Endothelial cell of umbilical vein (primary cell): ENCODE measurements around the gene NHSL2. TPM values are rescaled to one million over a fixed set of nuclear protein-coding genes. Genes with fewer than 3 reads are reported as not detected.

Experiments used
- BruUV-seq: library from RNA; stranded (reverse); fragments of 400-500 nt; replicated peaks from 2 replicates; lab custom pipeline; 2021; lab: Mats Ljungman, UMichigan
- CTCF ChIA-PET: fragments of 300-600, 350-600 bp; sonication (Branson Sonifier 250); formaldehyde crosslinking; loops from one replicate; lab custom pipeline; 2021; ENCODE audit warnings: antibody characterized with exemption, inconsistent platforms; lab: Charles Lee
- POLR2A ChIA-PET: fragments of 300-600, 350-600 bp; sonication (Branson Sonifier 250); formaldehyde crosslinking; loops from one replicate; lab custom pipeline; 2021; ENCODE audit warnings: antibody characterized with exemption, inconsistent platforms; lab: Charles Lee
- DNase-seq: peaks from one replicate; pipeline ENCODE4 v3.0.0-alpha.2; 2011; ENCODE audit warnings: low read depth, low spot score
- FAIRE-seq: peaks from 2 replicates; lab custom pipeline; 2011; peaks lifted over from hg19 to GRCh38; lab: Jason Lieb, UNC
- H2AFZ ChIP-seq: 2 replicates; pipeline ENCODE4 v1.6.0; 2012; ENCODE audit warnings: low read depth, low read length, control low read depth, inconsistent platforms
- H3K27ac ChIP-seq: 2 replicates; pipeline ENCODE4 v1.5.1; 2011; ENCODE audit warnings: low read depth, mild to moderate bottlenecking, control low read depth, low read length, moderate library complexity; ENCODE audit not compliant: insufficient read depth
- H3K27me3 ChIP-seq, 2 experiments: 2 replicates each; pipeline versions ENCODE4 v1.6.0 to v1.6.1; 2011; ENCODE audit warnings: low read length in 2 of 2, mixed read lengths in 1 of 2; ENCODE audit not compliant: control insufficient read depth in 2 of 2, insufficient read depth in 2 of 2
- H3K36me3 ChIP-seq, 2 experiments: 2 replicates in 1 of 2; 3 replicates in 1 of 2; pipeline ENCODE4 v1.5.1; 2011; ENCODE audit warnings: low read length in 2 of 2, mild to moderate bottlenecking in 1 of 2, moderate library complexity in 1 of 2; ENCODE audit not compliant: control insufficient read depth in 2 of 2, insufficient read depth in 2 of 2; ENCODE audit errors: extremely low read depth in 1 of 2
- H3K4me1 ChIP-seq: 3 replicates; pipeline ENCODE4 v1.5.1; 2011; ENCODE audit warnings: mild to moderate bottlenecking, low read length; ENCODE audit not compliant: control insufficient read depth, insufficient read depth; ENCODE audit errors: extremely low read depth
- H3K4me2 ChIP-seq: 2 replicates; pipeline ENCODE4 v1.6.1; 2011; ENCODE audit warnings: low read length, control low read depth, mixed read lengths; ENCODE audit not compliant: insufficient read depth
- H3K4me3 ChIP-seq, 3 experiments: fragments of 200-600 bp in 1 of 3; sonication (generic), shearing (Covaris generic) in 1 of 3; replicated peaks in 1 of 3; 2 replicates each; pipeline ENCODE4 v1.5.1; 2011 to 2016; ENCODE audit warnings: control low read depth in 3 of 3, low read length in 3 of 3, mild to moderate bottlenecking in 2 of 3, inconsistent platforms in 1 of 3, low read depth in 1 of 3, moderate library complexity in 1 of 3; ENCODE audit not compliant: insufficient read depth in 1 of 3
- H3K79me2 ChIP-seq: 2 replicates; pipeline ENCODE4 v1.6.0; 2012; ENCODE audit warnings: low read length, inconsistent platforms; ENCODE audit not compliant: control insufficient read depth, insufficient read depth
- H3K9ac ChIP-seq: replicated peaks from 2 replicates; pipeline ENCODE3; 2011; ENCODE audit warnings: low read length, control low read depth; ENCODE audit not compliant: insufficient read depth; ENCODE audit errors: extremely low read depth
- H3K9me1 ChIP-seq: replicated peaks from 3 replicates; pipeline ENCODE4 v1.6.0; 2011; ENCODE audit warnings: mild to moderate bottlenecking, low read length; ENCODE audit not compliant: control insufficient read depth, insufficient read depth; ENCODE audit errors: extremely low read depth
- H3K9me3 ChIP-seq: replicated peaks from 2 replicates; pipeline ENCODE4 v1.5.1; 2012; ENCODE audit warnings: low read length, inconsistent platforms; ENCODE audit not compliant: control insufficient read depth, insufficient read depth
- H4K20me1 ChIP-seq: replicated peaks from 2 replicates; pipeline ENCODE3; 2011; ENCODE audit warnings: mild to moderate bottlenecking, low read length; ENCODE audit not compliant: control insufficient read depth, insufficient read depth; ENCODE audit errors: extremely low read depth
- CTCF ChIP-seq, 2 donors: IDR thresholded peaks; 1 replicate in 1 of 2; 2 replicates in 1 of 2; pipeline ENCODE4 v1.5.1; 2011; ENCODE audit warnings: low read length in 2 of 2, mild to moderate bottlenecking in 2 of 2, moderate library complexity in 2 of 2, control low read depth in 1 of 2, inconsistent platforms in 1 of 2, low read depth in 1 of 2; ENCODE audit not compliant: insufficient read depth in 1 of 2; ENCODE audit errors: extremely low read depth in 1 of 2
- EZH2 ChIP-seq: IDR thresholded peaks from 2 replicates; pipeline ENCODE4 v1.6.1; 2012; ENCODE audit warnings: borderline replicate concordance, low read depth, mild to moderate bottlenecking, moderate library complexity, low read length, inconsistent platforms; ENCODE audit not compliant: severe bottlenecking
- FOS ChIP-seq: IDR thresholded peaks from 2 replicates; pipeline ENCODE4 v1.6.1; 2011; ENCODE audit warnings: mild to moderate bottlenecking, low read length, moderate library complexity, borderline replicate concordance; ENCODE audit not compliant: insufficient read depth
- GATA2 ChIP-seq: IDR thresholded peaks from 2 replicates; pipeline ENCODE4 v1.7.0; 2011; ENCODE audit warnings: low read depth, mild to moderate bottlenecking, moderate library complexity, mixed read lengths, low read length; ENCODE audit not compliant: insufficient read length, insufficient read depth
- JUN ChIP-seq: IDR thresholded peaks from 2 replicates; pipeline ENCODE4 v1.6.1; 2011; ENCODE audit warnings: borderline replicate concordance, low read depth; ENCODE audit not compliant: insufficient read length, insufficient read depth
- MAX ChIP-seq: IDR thresholded peaks from 2 replicates; pipeline ENCODE4 v1.6.1; 2011; ENCODE audit not compliant: insufficient read depth, insufficient read length
- MYC ChIP-seq: IDR thresholded peaks from one replicate; pipeline ENCODE4 v1.6.1; 2011; ENCODE audit warnings: mild to moderate bottlenecking, low read depth, low read length
- POLR2A ChIP-seq: IDR thresholded peaks from 2 replicates; pipeline ENCODE4 v1.6.1; 2012; ENCODE audit warnings: low read depth, mild to moderate bottlenecking, control low read depth, low read length
- POLR2AphosphoS5 ChIP-seq: IDR thresholded peaks from 2 replicates; pipeline ENCODE4 v1.6.1; 2012; ENCODE audit warnings: low read depth, mild to moderate bottlenecking, control low read depth, low read length, moderate library complexity; ENCODE audit not compliant: insufficient read depth
- dilution Hi-C: fragments of 300-500 bp; cut with MboI; formaldehyde crosslinking; loops from one replicate; pipeline ENCODE4 v1.15.0; 2019; ENCODE audit warnings: low sequenced_read_pairs; ENCODE audit not compliant: extremely low pct_ligation_motif_present
- intact Hi-C: fragments of 100-400 bp; cut with micrococcal nuclease; formaldehyde crosslinking; loops from one replicate; pipeline ENCODE4 v1.10.0; 2022
- polyA plus RNA-seq, 4 experiments: library from polyadenylated mRNA; depleted of rRNA in 3 of 4; stranded (reverse) in 3 of 4; unstranded in 1 of 4; fragments of >200 nt; gene quantifications; 2 replicates each; pipeline versions ENCODE4 v1.2.1 to v1.2.3, GENCODE V29; 2011 to 2012; ENCODE audit warnings: missing spikeins in 1 of 4
- total RNA-seq: library from RNA; stranded (reverse); gene quantifications from 2 replicates; pipeline ENCODE4 v1.2.3, GENCODE V29; 2021

The NHSL2 gene
- total and polyA plus RNA-seq, 2 donors (not counting 3 experiments of a cell fraction or from before 2014, with no cell fraction given) = 23.5 to 49.9 TPM

- no peaks in the 10 kb centered on the region for H3K27me3 ChIP-seq
- no peak overlapping the region for H3K27ac ChIP-seq
- no peak for TF ChIP-seq FOS
- TF ChIP-seq JUN = no peak
- TF ChIP-seq CTCF (IDR thresholded peaks at IDR 0.05; ENCODE audit: extremely low read depth in 1 of 2, insufficient read depth in 1 of 2, low read depth in 1 of 2, low read length in 2 of 2) = no peak
- TF ChIP-seq EZH2 = no peak
- no peak for TF ChIP-seq GATA2
- TF ChIP-seq MYC = no peak
- TF ChIP-seq MAX = no peak
- TF ChIP-seq POLR2A = no peak
- TF ChIP-seq POLR2AphosphoS5 = no peak
- BruUV-seq = no TSS peak
- no peak overlapping the region for H3K9ac ChIP-seq
- H3K9me1 ChIP-seq = no peaks in the 10 kb centered on the region
- CTCF ChIA-PET = no interaction called here
- FAIRE-seq (no peak), DNase-seq (no peak)
- peaks cover 23% of the 10 kb centered on the region for H3K4me1 ChIP-seq
- H3K4me2 ChIP-seq = no peak overlapping the region
- POLR2A ChIA-PET = no interaction called here
- H3K79me2 ChIP-seq = no peaks in the 10 kb centered on the region
- H4K20me1 ChIP-seq = no peaks in the 10 kb centered on the region
- intact Hi-C loops = no loop called here
- H3K36me3 ChIP-seq = no peaks in the 10 kb centered on the region
- no peak overlapping the region for H3K4me3 ChIP-seq
- dilution Hi-C loops = no loop called here
- H3K9me3 ChIP-seq = no peaks in the 10 kb centered on the region
- H2AFZ ChIP-seq = no peak overlapping the region
Observed at GRCh38 chrX:72027024-72027913, 116.6 kb downstream of the NHSL2 start.
